T-cell (primary cell): Measurements from ENCODE around the gene BAG3. TPM values are rescaled to one million over a fixed set of nuclear protein-coding genes. Genes with fewer than 3 reads are reported as not detected.

Experiments used
- ATAC-seq, 4 experiments: fragments of 200-7000 bp in 3 of 4; fragments of 150-1000 bp in 1 of 4; cut with Tn5 transposase; replicated peaks in 1 of 4; 1 replicate in 3 of 4; 2 replicates in 1 of 4; pipeline ENCODE4 v1.10.0; 2021; ENCODE audit warnings: moderate library complexity in 3 of 4, mild to moderate bottlenecking in 2 of 4, moderate number of reproducible peaks in 1 of 4
- CTCF ChIA-PET, 2 donors: fragments of 300-600 bp; sonication (Branson Sonifier 250); formaldehyde crosslinking; loops; one replicate each; lab custom pipeline; 2022; ENCODE audit warnings: antibody characterized with exemption in 2 of 2; lab: Charles Lee
- POLR2A ChIA-PET, 2 donors: fragments of 300-600 bp; sonication (Branson Sonifier 250); formaldehyde crosslinking; loops; one replicate each; lab custom pipeline; 2022; ENCODE audit warnings: antibody characterized with exemption in 2 of 2; lab: Charles Lee
- DNase-seq, 35 experiments: peaks; one replicate each; pipeline versions ENCODE4 v3.0.0 to v3.0.0-alpha.2; 2013 to 2023
- H3K27ac ChIP-seq: one replicate; pipeline ENCODE4 v1.5.1; 2013; ENCODE audit warnings: low read length
- H3K27me3 ChIP-seq, 2 experiments: replicated peaks in 1 of 2; 1 replicate in 1 of 2; 2 replicates in 1 of 2; pipeline versions ENCODE4 v1.6.1 to v1.7.0; 2013; ENCODE audit warnings: low read length in 1 of 2, mixed read lengths in 1 of 2; ENCODE audit not compliant: control insufficient read depth in 2 of 2, insufficient read depth in 2 of 2; ENCODE audit errors: extremely low read depth in 1 of 2
- H3K36me3 ChIP-seq, 2 donors: 1 replicate in 1 of 2; 2 replicates in 1 of 2; pipeline versions ENCODE4 v1.6.1 to v1.7.0; 2013; ENCODE audit warnings: low read length in 1 of 2; ENCODE audit not compliant: control insufficient read depth in 2 of 2, insufficient read depth in 1 of 2; ENCODE audit errors: extremely low read depth in 1 of 2
- H3K4me1 ChIP-seq, 2 experiments: 1 replicate in 1 of 2; 2 replicates in 1 of 2; pipeline versions ENCODE4 v1.6.1 to v1.7.0; 2013; ENCODE audit warnings: low read length in 2 of 2, mixed read lengths in 1 of 2; ENCODE audit not compliant: insufficient read depth in 2 of 2, control insufficient read depth in 1 of 2; ENCODE audit errors: extremely low read depth in 1 of 2
- H3K4me3 ChIP-seq, 2 donors: 1 replicate in 1 of 2; 2 replicates in 1 of 2; pipeline versions ENCODE4 v1.5.1 to v1.7.0; 2013; ENCODE audit warnings: mild to moderate bottlenecking in 2 of 2, low read length in 1 of 2, moderate library complexity in 1 of 2; ENCODE audit not compliant: control insufficient read depth in 1 of 2; ENCODE audit errors: extremely low read depth in 1 of 2
- H3K9me3 ChIP-seq: 2 replicates; pipeline ENCODE4 v1.7.0; 2013
- H3K27ac Mint-ChIP-seq, 2 donors: one replicate each; pipeline ENCODE4 v1.8.0; 2020 to 2021; ENCODE audit warnings: mild to moderate bottlenecking in 2 of 2, mixed read lengths in 2 of 2
- H3K27me3 Mint-ChIP-seq, 2 donors: one replicate each; pipeline ENCODE4 v1.8.0; 2021 to 2022; ENCODE audit warnings: mixed read lengths in 2 of 2
- H3K36me3 Mint-ChIP-seq: one replicate; pipeline ENCODE4 v1.8.0; 2021; ENCODE audit warnings: mixed read lengths
- H3K4me1 Mint-ChIP-seq, 3 donors: one replicate each; pipeline ENCODE4 v1.8.0; 2020 to 2022; ENCODE audit warnings: mixed read lengths in 3 of 3, mild to moderate bottlenecking in 1 of 3
- H3K4me3 Mint-ChIP-seq, 3 donors: one replicate each; pipeline ENCODE4 v1.8.0; 2020 to 2022; ENCODE audit warnings: mild to moderate bottlenecking in 3 of 3, mixed read lengths in 3 of 3, moderate library complexity in 3 of 3
- H3K9me3 Mint-ChIP-seq, 3 donors: one replicate each; pipeline ENCODE4 v1.8.0; 2020 to 2022; ENCODE audit warnings: mixed read lengths in 3 of 3
- WGBS: methylation state at CpG from one replicate; pipeline ENCODE4 v1.1.5; 2013; ENCODE audit warnings: missing lambda C conversion rate; ENCODE audit not compliant: insufficient coverage; 5-methylcytosine and 5-hydroxymethylcytosine counted together
- total RNA-seq, 35 experiments: library from RNA in 6 of 35; stranded (reverse) in 6 of 35; fragments of 120-200 nt in 1 of 35; gene quantifications; one replicate each; pipeline versions ENCODE4 v1.2.1 to v1.2.4 and lab custom pipeline; 2013 to 2026

BAG3 gene
- total RNA-seq, 5 donors from 2014 or later (not counting 1 experiment from before 2014, with no cell fraction given): 20.2 to 36.4 (median 23.7) TPM

DNA sequence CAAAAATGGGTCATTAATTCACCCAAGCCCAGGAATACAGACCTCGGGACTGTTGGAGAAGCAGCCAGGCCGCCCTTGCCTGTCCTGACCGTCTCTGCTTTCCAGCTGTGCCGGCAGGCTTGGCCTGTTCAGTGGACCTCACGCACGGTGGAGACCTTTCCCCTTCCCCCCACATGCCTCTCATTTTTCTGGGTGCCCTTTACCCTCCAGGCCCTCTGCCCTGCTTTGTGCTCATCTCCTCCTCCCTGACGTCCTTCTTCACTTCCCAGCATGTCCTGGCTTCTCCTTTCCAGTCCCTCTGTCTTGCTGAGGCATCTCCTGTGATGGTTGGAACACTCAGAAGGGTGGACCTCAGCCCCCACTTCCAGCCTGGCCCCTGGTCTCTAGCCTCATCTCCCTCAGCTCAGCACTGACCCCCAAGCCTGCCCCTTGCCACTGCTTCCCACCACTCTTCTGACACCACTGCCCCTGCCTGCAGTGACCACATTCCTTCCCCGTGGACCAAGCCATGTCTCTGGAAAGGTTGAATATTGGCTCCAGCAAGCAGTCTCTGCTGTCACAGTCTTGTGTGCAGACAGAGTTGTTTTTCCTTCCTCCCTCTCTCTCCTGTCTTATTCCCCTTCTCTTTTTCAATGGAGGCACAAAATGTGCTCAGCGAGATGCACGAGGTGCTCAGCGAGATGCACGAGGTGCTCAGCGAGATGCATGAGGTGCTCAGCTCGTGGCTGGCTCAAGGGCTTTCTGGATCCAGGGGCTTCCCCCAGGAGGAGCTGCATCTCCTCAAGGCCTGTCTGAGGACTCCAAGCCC is 14.9 kb downstream of the BAG3 start:
- peak overlapping the region in 1 of 3 donors; percentile 17 for H3K4me3 Mint-ChIP-seq
- no peak for DNase-seq
- H3K27ac Mint-ChIP-seq: peak overlapping the region; percentile 74 to 84

DNA sequence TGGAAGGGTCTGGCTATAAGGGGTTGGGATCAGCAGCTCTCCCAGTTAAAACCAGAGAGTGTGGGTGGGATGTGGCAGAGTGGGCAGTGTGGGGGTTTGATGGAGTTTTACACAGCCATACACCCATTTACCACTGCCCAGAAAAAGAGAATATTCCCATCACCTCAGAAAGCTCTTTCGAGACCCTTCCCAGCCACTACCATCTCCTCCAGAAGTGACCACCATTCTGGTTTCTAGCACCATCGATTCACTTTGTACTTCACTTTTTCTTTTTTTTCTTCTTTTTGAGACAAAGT is 15.5 kb downstream of the BAG3 start:
- H3K4me3 ChIP-seq: no peak overlapping the region
- no peak overlapping the region for H3K27ac ChIP-seq
- Mint-ChIP-seq H3K36me3 (peaks cover 13% of the 10 kb centered on the region), H3K9me3 (no peaks in the 10 kb centered on the region), H3K4me3 (peak overlapping the region in 1 of 3 donors; percentile 17), H3K4me1 (peaks cover 52 to 66% (median 64%) of the 10 kb centered on the region in 3 donors), H3K27ac (peak overlapping the region; percentile 74 to 84), H3K27me3 (no peaks in the 10 kb centered on the region)
- POLR2A ChIA-PET: no interaction called here
- H3K36me3 ChIP-seq: peaks cover 11 to 24% of the 10 kb centered on the region in 2 donors
- CTCF ChIA-PET: interaction anchor here in 1 of 2 donors (0.6 to 0.7 kb wide), 3 partner anchors 72 to 915 kb away, joined by 3 to 6 read pairs (median 3); no protein-coding TSS in a partner anchor
- DNase-seq (no peak), ATAC-seq (no peak)
- no peaks in the 10 kb centered on the region for H3K9me3 ChIP-seq
- H3K4me1 ChIP-seq: peaks cover 0 to 50% of the 10 kb centered on the region in 2 experiments
- H3K27me3 ChIP-seq: no peaks in the 10 kb centered on the region
- 95% methylated on average over 2 of the region's 2 CpGs for WGBS

More for the DNA sequence above, 14.9 kb downstream of the BAG3 start:
- H3K27me3 ChIP-seq: no peaks in the 10 kb centered on the region
- WGBS: 78% methylated on average over 14 of the region's 14 CpGs
- Mint-ChIP-seq H3K27me3 (no peaks in the 10 kb centered on the region), H3K4me1 (peaks cover 57 to 70% (median 67%) of the 10 kb centered on the region in 3 donors), H3K36me3 (peaks cover 10% of the 10 kb centered on the region), H3K9me3 (no peaks in the 10 kb centered on the region)
- no peaks in the 10 kb centered on the region for H3K9me3 ChIP-seq
- H3K27ac ChIP-seq: peak overlapping the region; percentile 38
- ATAC-seq: no peak
- H3K36me3 ChIP-seq: peaks cover 7 to 20% of the 10 kb centered on the region in 2 donors
- H3K4me1 ChIP-seq: peaks cover 0 to 50% of the 10 kb centered on the region in 2 experiments
- no peak overlapping the region for H3K4me3 ChIP-seq
- ChIA-PET CTCF (interaction anchor here (0.5 to 0.7 kb wide), 4 partner anchors 72 to 914 kb away, joined by 3 to 6 read pairs (median 3); no protein-coding TSS in a partner anchor), POLR2A (no interaction called here)

- Mint-ChIP-seq H3K36me3 (peaks cover 19% of the 10 kb centered on the region), H3K9me3 (no peaks in the 10 kb centered on the region), H3K27me3 (no peaks in the 10 kb centered on the region), H3K4me1 (peaks cover 44 to 57% (median 55%) of the 10 kb centered on the region in 3 donors), H3K27ac (peak overlapping the region in 1 of 2 donors; percentile 44), H3K4me3 (no peak overlapping the region)
- ChIA-PET POLR2A (interaction anchor here in 1 of 2 donors (0.6 to 1.0 kb wide), 2 partner anchors 11 to 200 kb away, joined by 3 read pairs; no protein-coding TSS in a partner anchor), CTCF (no interaction called here)
- DNase-seq (no peak), ATAC-seq (no peak)
- Histone ChIP-seq H3K27me3 (no peaks in the 10 kb centered on the region), H3K36me3 (peaks cover 11 to 32% of the 10 kb centered on the region in 2 donors), H3K4me1 (peaks cover 0 to 44% of the 10 kb centered on the region in 2 experiments), H3K9me3 (no peaks in the 10 kb centered on the region), H3K27ac (no peak overlapping the region), H3K4me3 (no peak overlapping the region)
- 80% methylated on average over 10 of the region's 12 CpGs for WGBS
Observed at GRCh38 chr10:119667562-119668328, 16.6 kb downstream of the BAG3 start.

- H3K27me3 Mint-ChIP-seq: no peaks in the 10 kb centered on the region
- Histone ChIP-seq H3K27me3 (no peaks in the 10 kb centered on the region), H3K9me3 (no peaks in the 10 kb centered on the region), H3K36me3 (peaks cover 11 to 39% of the 10 kb centered on the region in 2 donors), H3K4me3 (no peak overlapping the region), H3K4me1 (peaks cover 0 to 37% of the 10 kb centered on the region in 2 experiments), H3K27ac (no peak overlapping the region)
- peaks cover 26% of the 10 kb centered on the region for H3K36me3 Mint-ChIP-seq
- H3K27ac Mint-ChIP-seq: peak overlapping the region in 1 of 2 donors; percentile 28
- CTCF ChIA-PET: no interaction called here
- POLR2A ChIA-PET: interaction anchor here in 1 of 2 donors (0.6 to 1.0 kb wide), 2 partner anchors 12 to 199 kb away, joined by 3 read pairs; no protein-coding TSS in a partner anchor
- ATAC-seq: no peak
- DNase-seq: no peak
- 96% methylated on average over 6 of the region's 6 CpGs for WGBS
- H3K4me3 Mint-ChIP-seq: no peak overlapping the region
- H3K4me1 Mint-ChIP-seq: peaks cover 37 to 52% (median 48%) of the 10 kb centered on the region in 3 donors
- H3K9me3 Mint-ChIP-seq: no peaks in the 10 kb centered on the region
Observed at GRCh38 chr10:119668461-119668860, 17.3 kb downstream of the BAG3 start.

DNA sequence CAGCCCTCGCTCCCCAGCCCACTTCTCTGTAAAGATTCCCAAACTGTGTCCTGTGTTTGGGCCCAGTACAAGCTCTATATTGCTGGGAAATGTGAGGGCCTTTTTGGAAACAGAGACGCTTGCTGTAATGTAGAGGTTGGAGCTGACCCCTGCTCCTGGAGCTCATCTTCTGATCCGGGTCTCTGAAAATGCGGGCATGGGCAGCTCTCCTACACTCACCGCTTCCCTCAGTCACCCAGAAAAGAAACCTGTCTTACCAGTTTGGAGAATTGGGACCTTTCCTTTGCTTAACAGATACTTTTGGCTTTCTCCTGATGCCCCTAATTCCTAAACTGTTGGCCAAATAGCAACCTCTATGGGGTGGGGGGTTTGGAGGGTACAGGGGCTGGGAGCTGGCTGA is 18.2 kb downstream of the BAG3 start:
- Histone ChIP-seq H3K9me3 (no peaks in the 10 kb centered on the region), H3K36me3 (peaks cover 11 to 46% of the 10 kb centered on the region in 2 donors), H3K4me1 (peaks cover 0 to 28% of the 10 kb centered on the region in 2 experiments), H3K27me3 (no peaks in the 10 kb centered on the region), H3K27ac (no peak overlapping the region), H3K4me3 (no peak overlapping the region)
- ATAC-seq (no peak), DNase-seq (no peak)
- ChIA-PET CTCF (no interaction called here), POLR2A (no interaction called here)
- Mint-ChIP-seq H3K36me3 (peaks cover 35% of the 10 kb centered on the region), H3K4me1 (peaks cover 28 to 43% (median 39%) of the 10 kb centered on the region in 3 donors), H3K27ac (no peak overlapping the region), H3K9me3 (no peaks in the 10 kb centered on the region), H3K4me3 (no peak overlapping the region), H3K27me3 (no peaks in the 10 kb centered on the region)
- no CpG with 5 or more reads among the region's 5 CpGs for WGBS

GRCh38 chr10:119669975-119670640 is 18.9 kb downstream of the BAG3 start:
- H3K36me3 Mint-ChIP-seq: peaks cover 36% of the 10 kb centered on the region
- no peak overlapping the region for H3K27ac Mint-ChIP-seq
- CTCF ChIA-PET: no interaction called here
- no peaks in the 10 kb centered on the region for H3K27me3 Mint-ChIP-seq
- Histone ChIP-seq H3K4me3 (no peak overlapping the region), H3K36me3 (peaks cover 11 to 50% of the 10 kb centered on the region in 2 donors), H3K4me1 (peaks cover 0 to 22% of the 10 kb centered on the region in 2 experiments), H3K27ac (no peak overlapping the region), H3K9me3 (no peaks in the 10 kb centered on the region), H3K27me3 (no peaks in the 10 kb centered on the region)
- no peak for DNase-seq
- no peaks in the 10 kb centered on the region for H3K9me3 Mint-ChIP-seq
- WGBS: 98% methylated on average over 15 of the region's 18 CpGs
- no peak overlapping the region for H3K4me3 Mint-ChIP-seq
- peaks cover 21 to 37% (median 34%) of the 10 kb centered on the region in 3 donors for H3K4me1 Mint-ChIP-seq
- POLR2A ChIA-PET: no interaction called here
- ATAC-seq: no peak
